ENCODE data around the gene CDC5L.

Gene CDC5L

GRCh38 chr6:44381739-44382138, 5.8 kb upstream of the CDC5L start:
- TF ChIP-seq SUZ12 (IDR thresholded peaks at IDR 0.05) (no peak), L3MBTL2 (conservative IDR thresholded peaks at IDR 0.05) (no peak), BHLHE40 (IDR thresholded peaks at IDR 0.05; ENCODE audit: borderline replicate concordance) (no peak), ELF4 (IDR thresholded peaks at IDR 0.05) (no peak), PKNOX1 (IDR thresholded peaks at IDR 0.05) (no peak)
- POLR2A ChIA-PET: no interaction called here
- DNase-seq (ENCODE audit: extremely low spot score): no peak
- CTCF ChIA-PET: interaction anchor here (0.5 kb wide), 1 partner anchor 43 kb away, joined by 5 read pairs; no protein-coding TSS in a partner anchor

- TF ChIP-seq FOXM1 (IDR thresholded peaks at IDR 0.05; ENCODE audit: borderline replicate concordance) (no peak), ELF4 (IDR thresholded peaks at IDR 0.05) (no peak), ZNF384 (IDR thresholded peaks at IDR 0.05) (no peak), NFRKB (IDR thresholded peaks at IDR 0.05) (no peak), CTBP1 (IDR thresholded peaks at IDR 0.05; ENCODE audit: borderline replicate concordance) (no peak), ARNT (IDR thresholded peaks at IDR 0.05) (no peak), HDGF (IDR thresholded peaks at IDR 0.05; ENCODE audit: borderline replicate concordance) (no peak), L3MBTL2 (conservative IDR thresholded peaks at IDR 0.05) (no peak), LEF1 (IDR thresholded peaks at IDR 0.05; ENCODE audit: borderline replicate concordance) (no peak), FOXK2 (IDR thresholded peaks at IDR 0.05) (no peak), PKNOX1 (IDR thresholded peaks at IDR 0.05) (no peak), BHLHE40 (IDR thresholded peaks at IDR 0.05; ENCODE audit: borderline replicate concordance) (no peak), FOXA1 (IDR thresholded peaks at IDR 0.05) (no peak), TARDBP (IDR thresholded peaks at IDR 0.05) (no peak), SP1 (IDR thresholded peaks at IDR 0.05) (no peak), SUZ12 (IDR thresholded peaks at IDR 0.05) (no peak)
- no peak for DNase-seq (ENCODE audit: extremely low spot score)
- POLR2A ChIA-PET: interaction anchor here (1.1 to 2.6 kb wide), 10 partner anchors 9 to 140 kb away, joined by 3 to 20 read pairs (median 6); partner anchors contain the start of gene HSP90AB1
- CTCF ChIA-PET: interaction anchor here (0.6 to 0.9 kb wide), 2 partner anchors 129 to 312 kb away, joined by 3 to 4 read pairs; no protein-coding TSS in a partner anchor
Observed at GRCh38 chr6:44386364-44386928, 1.1 kb upstream of the CDC5L start.

GRCh38 chr6:44386929-44387345, 569 bp upstream of the CDC5L start:
- DNase-seq (ENCODE audit: extremely low spot score): peak; percentile 22
- POLR2A ChIA-PET: interaction anchor here (0.6 to 2.6 kb wide), 24 partner anchors 9 to 595 kb away, joined by 3 to 20 read pairs (median 4); partner anchors contain the start of gene HSP90AB1
- no peak for TF ChIP-seq SUZ12 (IDR thresholded peaks at IDR 0.05)
- CTCF ChIA-PET: interaction anchor here (0.6 to 0.9 kb wide), 2 partner anchors 130 to 312 kb away, joined by 3 to 4 read pairs; no protein-coding TSS in a partner anchor

- no peak for DNase-seq (ENCODE audit: extremely low spot score)
- ChIA-PET CTCF (no interaction called here), POLR2A (interaction anchor here (1.2 to 2.2 kb wide), 10 partner anchors 9 to 69 kb away, joined by 3 to 20 read pairs (median 5); no protein-coding TSS in a partner anchor)
- no peak for TF ChIP-seq SP1 (IDR thresholded peaks at IDR 0.05)
- no peak for TF ChIP-seq CTBP1 (IDR thresholded peaks at IDR 0.05; ENCODE audit: borderline replicate concordance)
- TF ChIP-seq BHLHE40 (IDR thresholded peaks at IDR 0.05; ENCODE audit: borderline replicate concordance): no peak
- TF ChIP-seq FOXM1 (IDR thresholded peaks at IDR 0.05; ENCODE audit: borderline replicate concordance): no peak
- TF ChIP-seq ELF4 (IDR thresholded peaks at IDR 0.05): no peak
- no peak for TF ChIP-seq ARNT (IDR thresholded peaks at IDR 0.05)
- TF ChIP-seq SUZ12 (IDR thresholded peaks at IDR 0.05): no peak
- TF ChIP-seq PKNOX1 (IDR thresholded peaks at IDR 0.05): no peak
- no peak for TF ChIP-seq ZNF384 (IDR thresholded peaks at IDR 0.05)
- TF ChIP-seq HDGF (IDR thresholded peaks at IDR 0.05; ENCODE audit: borderline replicate concordance): no peak
- TF ChIP-seq FOXK2 (IDR thresholded peaks at IDR 0.05): no peak
- TF ChIP-seq TARDBP (IDR thresholded peaks at IDR 0.05): no peak
- no peak for TF ChIP-seq NFRKB (IDR thresholded peaks at IDR 0.05)
- no peak for TF ChIP-seq LEF1 (IDR thresholded peaks at IDR 0.05; ENCODE audit: borderline replicate concordance)
- no peak for TF ChIP-seq L3MBTL2 (conservative IDR thresholded peaks at IDR 0.05)
- TF ChIP-seq FOXA1 (IDR thresholded peaks at IDR 0.05): no peak
Observed at GRCh38 chr6:44388135-44388487, 605 bp downstream of the CDC5L start.

GRCh38 chr6:44388887-44389286, 1.4 kb downstream of the CDC5L start:
- POLR2A ChIA-PET: interaction anchor here (0.5 to 1.9 kb wide), 3 partner anchors 37 to 142 kb away, joined by 3 to 8 read pairs (median 3); partner anchors contain the start of gene HSP90AB1
- DNase-seq (ENCODE audit: extremely low spot score): no peak
- CTCF ChIA-PET: no interaction called here

GRCh38 chr6:44390158-44390683, 2.7 kb downstream of the CDC5L start:
- DNase-seq (ENCODE audit: extremely low spot score): no peak
- CTCF ChIA-PET: interaction anchor here (0.7 kb wide), 1 partner anchor 394 kb away, joined by 5 read pairs; no protein-coding TSS in a partner anchor
- TF ChIP-seq FOXA1 (IDR thresholded peaks at IDR 0.05) (no peak), L3MBTL2 (conservative IDR thresholded peaks at IDR 0.05) (no peak), LEF1 (IDR thresholded peaks at IDR 0.05; ENCODE audit: borderline replicate concordance) (no peak), FOXM1 (IDR thresholded peaks at IDR 0.05; ENCODE audit: borderline replicate concordance) (no peak), HDGF (IDR thresholded peaks at IDR 0.05; ENCODE audit: borderline replicate concordance) (no peak), BHLHE40 (IDR thresholded peaks at IDR 0.05; ENCODE audit: borderline replicate concordance) (no peak), SUZ12 (IDR thresholded peaks at IDR 0.05) (no peak), TARDBP (IDR thresholded peaks at IDR 0.05) (no peak), CTBP1 (IDR thresholded peaks at IDR 0.05; ENCODE audit: borderline replicate concordance) (no peak), FOXK2 (IDR thresholded peaks at IDR 0.05) (no peak), NFRKB (IDR thresholded peaks at IDR 0.05) (no peak)
- POLR2A ChIA-PET: interaction anchor here (1.6 kb wide), 1 partner anchor 144 kb away, joined by 3 read pairs; the partner anchor contains the start of gene HSP90AB1

More at GRCh38 chr6:44388887-44389286, 1.4 kb downstream of the CDC5L start:
- TF ChIP-seq ARNT (IDR thresholded peaks at IDR 0.05): no peak
- no peak for TF ChIP-seq HDGF (IDR thresholded peaks at IDR 0.05; ENCODE audit: borderline replicate concordance)
- no peak for TF ChIP-seq BHLHE40 (IDR thresholded peaks at IDR 0.05; ENCODE audit: borderline replicate concordance)
- no peak for TF ChIP-seq ZNF384 (IDR thresholded peaks at IDR 0.05)
- no peak for TF ChIP-seq L3MBTL2 (conservative IDR thresholded peaks at IDR 0.05)

All from HEK293T (cell line).